ENCODE results near the gene G3BP2. TPM values are rescaled to one million over a fixed set of nuclear protein-coding genes. Genes with fewer than 3 reads are reported as not detected.

Gene G3BP2
- total and polyA plus RNA-seq, 2 of the 8 experiments (the other 6 are each of a cell fraction or from before 2014, with no cell fraction given) = 83.7 to 378 TPM

- TF ChIP-seq CBX5 (IDR thresholded peaks at IDR 0.05; ENCODE audit: low read depth, low read length) (no peak), MAFK (IDR thresholded peaks at IDR 0.05; ENCODE audit: low read depth, low read length) (no peak), EP300 (IDR thresholded peaks at IDR 0.05; ENCODE audit: borderline replicate concordance in 1 of 2, low read depth in 2 of 2, low read length in 2 of 2) (no peak)
Observed at GRCh38 chr4:75702919-75703411, 29.8 kb upstream of the G3BP2 start (continued).
